ENCODE results near the gene ADGRL3. TPM values are rescaled to one million over a fixed set of nuclear protein-coding genes. Genes with fewer than 3 reads are reported as not detected.
"Not testable (repeated sequence)": the region's sequence is repeated elsewhere in the genome, so short reads cannot be mapped to it uniquely, and the experiment has no call there.

Gene ADGRL3
- total RNA-seq, 2 experiments from 2014 or later, result not detected

GRCh38 chr4:61986929-61987328, 786.8 kb downstream of the ADGRL3 start:
- intact Hi-C loops (cut with DNase I, micrococcal nuclease); CTCF ChIA-PET; DNase-seq; POLR2A ChIA-PET; ATAC-seq; H3K4me3 Mint-ChIP-seq; H3K27me3 Mint-ChIP-seq; H3K27ac Mint-ChIP-seq; H3K4me1 Mint-ChIP-seq; H3K36me3 Mint-ChIP-seq (ENCODE audit: low read depth): not testable (repeated sequence)
- peaks cover 13% of the 10 kb centered on the region for H3K9me3 Mint-ChIP-seq (ENCODE audit: low read depth)

- intact Hi-C loops (cut with DNase I, micrococcal nuclease), result no loop called here
- CTCF ChIA-PET, result no interaction called here
- no peaks in the 10 kb centered on the region for H3K36me3 Mint-ChIP-seq (ENCODE audit: low read depth)
- H3K27ac Mint-ChIP-seq, result no peak overlapping the region
- H3K4me3 Mint-ChIP-seq, result no peak overlapping the region
- no peaks in the 10 kb centered on the region for H3K4me1 Mint-ChIP-seq
- no peaks in the 10 kb centered on the region for H3K27me3 Mint-ChIP-seq
- POLR2A ChIA-PET, result no interaction called here
- DNase-seq, result no peak
- peaks cover 5% of the 10 kb centered on the region for H3K9me3 Mint-ChIP-seq (ENCODE audit: low read depth)
- no peak for ATAC-seq
Observed at GRCh38 chr4:61992351-61992750, 792.2 kb downstream of the ADGRL3 start.

GRCh38 chr4:61994036-61994435, 793.9 kb downstream of the ADGRL3 start:
- no peaks in the 10 kb centered on the region for H3K4me1 Mint-ChIP-seq
- ChIA-PET CTCF (no interaction called here), POLR2A (no interaction called here)
- no peak for DNase-seq
- H3K36me3 Mint-ChIP-seq (ENCODE audit: low read depth), result no peaks in the 10 kb centered on the region
- ATAC-seq, result no peak
- H3K27ac Mint-ChIP-seq, result no peak overlapping the region
- intact Hi-C loops (cut with DNase I, micrococcal nuclease), result no loop called here
- H3K27me3 Mint-ChIP-seq, result no peaks in the 10 kb centered on the region
- no peak overlapping the region for H3K4me3 Mint-ChIP-seq
- peaks cover 4% of the 10 kb centered on the region for H3K9me3 Mint-ChIP-seq (ENCODE audit: low read depth)

- ATAC-seq (no peak), DNase-seq (no peak)
- ChIA-PET POLR2A (no interaction called here), CTCF (no interaction called here)
- peaks cover 4% of the 10 kb centered on the region for H3K9me3 Mint-ChIP-seq (ENCODE audit: low read depth)
- no peaks in the 10 kb centered on the region for H3K4me1 Mint-ChIP-seq
- no peak overlapping the region for H3K27ac Mint-ChIP-seq
- H3K4me3 Mint-ChIP-seq, result no peak overlapping the region
- intact Hi-C loops (cut with DNase I, micrococcal nuclease), result no loop called here
- no peaks in the 10 kb centered on the region for H3K27me3 Mint-ChIP-seq
- H3K36me3 Mint-ChIP-seq (ENCODE audit: low read depth), result no peaks in the 10 kb centered on the region
Observed at GRCh38 chr4:61995717-61996340, 795.7 kb downstream of the ADGRL3 start.

- no peak for DNase-seq
- no peaks in the 10 kb centered on the region for H3K27me3 Mint-ChIP-seq
- no peak overlapping the region for H3K4me3 Mint-ChIP-seq
- peaks cover 6% of the 10 kb centered on the region for H3K9me3 Mint-ChIP-seq (ENCODE audit: low read depth)
- intact Hi-C loops (cut with DNase I, micrococcal nuclease), result no loop called here
- H3K36me3 Mint-ChIP-seq (ENCODE audit: low read depth), result no peaks in the 10 kb centered on the region
- ChIA-PET POLR2A (no interaction called here), CTCF (no interaction called here)
- no peak overlapping the region for H3K27ac Mint-ChIP-seq
- no peaks in the 10 kb centered on the region for H3K4me1 Mint-ChIP-seq
- ATAC-seq, result no peak
Observed at GRCh38 chr4:61996943-61997342, 796.8 kb downstream of the ADGRL3 start.

GRCh38 chr4:61997831-61998230, 797.7 kb downstream of the ADGRL3 start:
- no peak overlapping the region for H3K4me3 Mint-ChIP-seq
- CTCF ChIA-PET, result no interaction called here
- H3K27ac Mint-ChIP-seq, result no peak overlapping the region
- POLR2A ChIA-PET, result no interaction called here
- no peaks in the 10 kb centered on the region for H3K27me3 Mint-ChIP-seq
- peaks cover 8% of the 10 kb centered on the region for H3K9me3 Mint-ChIP-seq (ENCODE audit: low read depth)
- intact Hi-C loops (cut with DNase I, micrococcal nuclease), result no loop called here
- H3K36me3 Mint-ChIP-seq (ENCODE audit: low read depth), result no peaks in the 10 kb centered on the region
- no peaks in the 10 kb centered on the region for H3K4me1 Mint-ChIP-seq
- ATAC-seq, result no peak
- no peak for DNase-seq

GRCh38 chr4:62003695-62004094, 803.6 kb downstream of the ADGRL3 start:
- Mint-ChIP-seq H3K36me3 (ENCODE audit: low read depth) (no peaks in the 10 kb centered on the region), H3K9me3 (ENCODE audit: low read depth) (peaks cover 15% of the 10 kb centered on the region), H3K27me3 (no peaks in the 10 kb centered on the region), H3K4me1 (no peaks in the 10 kb centered on the region), H3K4me3 (no peak overlapping the region), H3K27ac (no peak overlapping the region)
- ChIA-PET POLR2A (no interaction called here), CTCF (interaction anchor here (1.1 kb wide), 1 partner anchor 23 kb away, joined by 3 read pairs; no protein-coding TSS in a partner anchor)
- no peak for ATAC-seq
- DNase-seq, result no peak
- intact Hi-C loops (cut with DNase I, micrococcal nuclease), result no loop called here

- ATAC-seq (no peak), DNase-seq (no peak)
- POLR2A ChIA-PET, result no interaction called here
- CTCF ChIA-PET, result no interaction called here
- Mint-ChIP-seq H3K27ac (no peak overlapping the region), H3K9me3 (ENCODE audit: low read depth) (peaks cover 15% of the 10 kb centered on the region), H3K27me3 (no peaks in the 10 kb centered on the region), H3K4me3 (no peak overlapping the region), H3K4me1 (no peaks in the 10 kb centered on the region), H3K36me3 (ENCODE audit: low read depth) (no peaks in the 10 kb centered on the region)
- intact Hi-C loops (cut with DNase I, micrococcal nuclease), result loop anchor here in 1 of 2 experiments (5.0 kb wide), 1 partner anchor 48 kb away; no protein-coding TSS in a partner anchor
Observed at GRCh38 chr4:62004881-62005280, 804.8 kb downstream of the ADGRL3 start.

- ATAC-seq (no peak), DNase-seq (no peak)
- Mint-ChIP-seq H3K27ac (no peak overlapping the region), H3K36me3 (ENCODE audit: low read depth) (no peaks in the 10 kb centered on the region), H3K4me1 (no peaks in the 10 kb centered on the region), H3K27me3 (no peaks in the 10 kb centered on the region), H3K9me3 (ENCODE audit: low read depth) (peaks cover 18% of the 10 kb centered on the region), H3K4me3 (no peak overlapping the region)
- ChIA-PET POLR2A (no interaction called here), CTCF (no interaction called here)
- intact Hi-C loops (cut with DNase I, micrococcal nuclease), result loop anchor here in 1 of 2 experiments (5.0 kb wide), 1 partner anchor 49 kb away; no protein-coding TSS in a partner anchor
Observed at GRCh38 chr4:62006108-62006507, 806.0 kb downstream of the ADGRL3 start.

- intact Hi-C loops (cut with DNase I, micrococcal nuclease), result no loop called here
- ChIA-PET POLR2A (no interaction called here), CTCF (no interaction called here)
- H3K36me3 Mint-ChIP-seq (ENCODE audit: low read depth), result no peaks in the 10 kb centered on the region
- H3K4me3 Mint-ChIP-seq, result no peak overlapping the region
- H3K4me1 Mint-ChIP-seq, result no peaks in the 10 kb centered on the region
- no peak for ATAC-seq
- H3K27ac Mint-ChIP-seq, result no peak overlapping the region
- H3K27me3 Mint-ChIP-seq, result no peaks in the 10 kb centered on the region
- no peak for DNase-seq
- H3K9me3 Mint-ChIP-seq (ENCODE audit: low read depth), result peaks cover 25% of the 10 kb centered on the region
Observed at GRCh38 chr4:62015043-62015739, 815.1 kb downstream of the ADGRL3 start.

- POLR2A ChIA-PET, result no interaction called here
- CTCF ChIA-PET, result interaction anchor here (1.1 kb wide), 1 partner anchor 11 kb away, joined by 3 read pairs; no protein-coding TSS in a partner anchor
- peaks cover 20% of the 10 kb centered on the region for H3K9me3 Mint-ChIP-seq (ENCODE audit: low read depth)
- no peak for ATAC-seq
- intact Hi-C loops (cut with DNase I, micrococcal nuclease), result no loop called here
- H3K27me3 Mint-ChIP-seq, result no peaks in the 10 kb centered on the region
- H3K4me3 Mint-ChIP-seq, result no peak overlapping the region
- H3K36me3 Mint-ChIP-seq (ENCODE audit: low read depth), result no peaks in the 10 kb centered on the region
- no peaks in the 10 kb centered on the region for H3K4me1 Mint-ChIP-seq
- no peak overlapping the region for H3K27ac Mint-ChIP-seq
- no peak for DNase-seq
Observed at GRCh38 chr4:62018537-62018936, 818.4 kb downstream of the ADGRL3 start.

- intact Hi-C loops (cut with DNase I, micrococcal nuclease), result no loop called here
Observed at GRCh38 chr4:62023633-62024032, 823.5 kb downstream of the ADGRL3 start.

More at GRCh38 chr4:62023633-62024032, 823.5 kb downstream of the ADGRL3 start:
- no peak for DNase-seq
- Mint-ChIP-seq H3K36me3 (ENCODE audit: low read depth) (no peaks in the 10 kb centered on the region), H3K4me1 (no peaks in the 10 kb centered on the region), H3K27ac (no peak overlapping the region), H3K4me3 (no peak overlapping the region), H3K9me3 (ENCODE audit: low read depth) (peaks cover 7% of the 10 kb centered on the region), H3K27me3 (no peaks in the 10 kb centered on the region)
- POLR2A ChIA-PET, result no interaction called here
- CTCF ChIA-PET, result no interaction called here
- ATAC-seq, result no peak
